Measurements from ENCODE around the gene PKNOX2. TPM values are rescaled to one million over a fixed set of nuclear protein-coding genes. Genes with fewer than 3 reads are reported as not detected.

Gene PKNOX2
- total and polyA plus RNA-seq, 2 of the 4 experiments (the other 2 are of a cell fraction): 0.72 to 2.3 TPM

GRCh38 chr11:125228993-125229392 lies 64.4 kb downstream of the PKNOX2 start:
- WGBS, 2 experiments (ENCODE audit: extremely low coverage in 2 of 2, insufficient read length in 1 of 2): no CpG with 5 or more reads among the region's 9 CpGs
- Histone ChIP-seq H4K91ac (ENCODE audit: insufficient read depth, low read depth, low read length) (no peak overlapping the region), H2AK5ac (ENCODE audit: low read depth, low read length) (no peak overlapping the region), H2BK20ac (ENCODE audit: low read depth, low read length) (no peak overlapping the region), H3K14ac (replicated peaks; ENCODE audit: low read depth, low read length) (no peak overlapping the region), H3K9me3 (ENCODE audit: control insufficient read depth, insufficient read depth, low read length) (no peaks in the 10 kb centered on the region), H3K56ac (ENCODE audit: extremely low read depth, insufficient read depth, low read length) (no peak overlapping the region), H3K36me3 (ENCODE audit: control insufficient read depth, insufficient read depth, low read length) (no peaks in the 10 kb centered on the region), H2AFZ (replicated peaks; ENCODE audit: low read length, poor library complexity) (no peak overlapping the region), H3K4me3 (ENCODE audit: insufficient read depth, low read depth, low read length) (no peak overlapping the region), H2AK9ac (replicated peaks; ENCODE audit: low read depth, low read length, poor library complexity) (no peak overlapping the region), H3K4me2 (ENCODE audit: low read depth, low read length) (no peak overlapping the region), H2BK15ac (ENCODE audit: low read depth, low read length) (no peak overlapping the region), H3K9ac (ENCODE audit: low read depth, low read length) (no peak overlapping the region), H3K27me3 (ENCODE audit: control insufficient read depth, insufficient read depth, low read length) (peaks cover 3% of the 10 kb centered on the region; the same call in 1 of the 2 replicates), H4K20me1 (ENCODE audit: insufficient read depth, low read length) (no peaks in the 10 kb centered on the region), H3K23ac (ENCODE audit: low read depth, low read length) (no peak overlapping the region), H3K18ac (ENCODE audit: low read depth, low read length) (no peak overlapping the region), H3K79me1 (ENCODE audit: low read depth in 1 of 2, low read length in 2 of 2) (no peaks in the 10 kb centered on the region), H4K5ac (ENCODE audit: low read depth, low read length) (no peak overlapping the region), H3K27ac (ENCODE audit: insufficient read depth, low read length) (no peak overlapping the region), H3K4ac (ENCODE audit: low read depth, low read length) (no peak overlapping the region), H2BK5ac (ENCODE audit: low read depth, low read length, poor library complexity, severe bottlenecking) (no peak overlapping the region), H2BK120ac (ENCODE audit: low read depth, low read length) (no peak overlapping the region), H4K8ac (ENCODE audit: low read depth in 2 of 2, low read length in 2 of 2) (no peak overlapping the region), H3K4me1 (ENCODE audit: control insufficient read depth, insufficient read depth, low read length) (no peaks in the 10 kb centered on the region), H3K9me1 (ENCODE audit: insufficient read depth, low read length) (no peaks in the 10 kb centered on the region)
- ChIA-PET CTCF (no interaction called here), POLR2A (ENCODE audit: unreplicated experiment) (no interaction called here)
- ATAC-seq (ENCODE audit: low read depth) (no peak), DNase-seq (no peak)
- dilution Hi-C loops (cut with HindIII; ENCODE audit: low sequenced_read_pairs, unreplicated experiment): no loop called here
- intact Hi-C loops (cut with micrococcal nuclease): no loop called here
- BruUV-seq (replicated peaks): no TSS peak
- in situ Hi-C loops (cut with MboI; ENCODE audit: low sequenced_read_pairs): no loop called here
- TF ChIP-seq SMC3 (IDR thresholded peaks at IDR 0.05; ENCODE audit: low read depth, low read length): no peak
- TF ChIP-seq RCOR1 (IDR thresholded peaks at IDR 0.05; ENCODE audit: insufficient replicate concordance, low read length): no peak
- no peak for TF ChIP-seq CEBPB (IDR thresholded peaks at IDR 0.05; ENCODE audit: low read depth, low read length)

Data from IMR-90 (cell line).